Nephron (organoid): ENCODE measurements around the gene ATP2A3.

Experiments used
- H3K27ac Mint-ChIP-seq, 3 experiments: 2 replicates each; pipeline ENCODE4 v1.8.0; 2020; ENCODE audit warnings: mixed read lengths in 3 of 3, mild to moderate bottlenecking in 2 of 3, moderate library complexity in 1 of 3
- H3K27me3 Mint-ChIP-seq: 2 replicates; pipeline ENCODE4 v1.8.0; 2021; ENCODE audit warnings: low read depth, mild to moderate bottlenecking, moderate library complexity, mixed read lengths
- H3K36me3 Mint-ChIP-seq: 2 replicates; pipeline ENCODE4 v1.8.0; 2020; ENCODE audit warnings: low read depth, mixed read lengths
- H3K4me1 Mint-ChIP-seq: 2 replicates; pipeline ENCODE4 v1.8.0; 2020; ENCODE audit warnings: mixed read lengths
- H3K4me3 Mint-ChIP-seq, 3 experiments: 2 replicates each; pipeline ENCODE4 v1.8.0; 2020; ENCODE audit warnings: mild to moderate bottlenecking in 3 of 3, mixed read lengths in 3 of 3, moderate library complexity in 2 of 3
- H3K9me3 Mint-ChIP-seq: 2 replicates; pipeline ENCODE4 v1.8.0; 2020; ENCODE audit warnings: mixed read lengths
- CTCF ChIP-seq, 3 experiments: fragments of 200-600 bp; sonication (generic); IDR thresholded peaks; one replicate each; pipeline ENCODE4 v1.5.0; 2021; ENCODE audit warnings: antibody characterized with exemption in 3 of 3; ENCODE audit not compliant: unreplicated experiment in 3 of 3

Gene ATP2A3

GRCh38 chr17:3914312-3914670 lies 49.9 kb downstream of the ATP2A3 start:
- Mint-ChIP-seq H3K36me3 (no peaks in the 10 kb centered on the region), H3K9me3 (no peaks in the 10 kb centered on the region), H3K4me1 (peaks cover 14% of the 10 kb centered on the region), H3K27ac (peak overlapping the region in 1 of 3 experiments; percentile 69), H3K4me3 (no peak overlapping the region), H3K27me3 (peaks cover 10% of the 10 kb centered on the region)
- no peak for TF ChIP-seq CTCF (IDR thresholded peaks at IDR 0.05; ENCODE audit: unreplicated experiment in 3 of 3)

GRCh38 chr17:3913531-3914311 lies 50.5 kb downstream of the ATP2A3 start:
- Mint-ChIP-seq H3K9me3 (no peaks in the 10 kb centered on the region), H3K27me3 (peaks cover 10% of the 10 kb centered on the region), H3K4me1 (peaks cover 14% of the 10 kb centered on the region), H3K4me3 (no peak overlapping the region), H3K27ac (peak overlapping the region in 1 of 3 experiments; percentile 69), H3K36me3 (no peaks in the 10 kb centered on the region)
- TF ChIP-seq CTCF (IDR thresholded peaks at IDR 0.05; ENCODE audit: unreplicated experiment in 3 of 3), result peak; percentile 93 to 97 (median 96)

GRCh38 chr17:3912827-3913226 lies 51.4 kb downstream of the ATP2A3 start:
- Mint-ChIP-seq H3K4me1 (peaks cover 11% of the 10 kb centered on the region), H3K9me3 (no peaks in the 10 kb centered on the region), H3K27me3 (peaks cover 10% of the 10 kb centered on the region), H3K27ac (no peak overlapping the region), H3K36me3 (no peaks in the 10 kb centered on the region), H3K4me3 (no peak overlapping the region)
- TF ChIP-seq CTCF (IDR thresholded peaks at IDR 0.05; ENCODE audit: unreplicated experiment in 3 of 3), result no peak

GRCh38 chr17:3911271-3912053 lies 52.8 kb downstream of the ATP2A3 start:
- no peak for TF ChIP-seq CTCF (IDR thresholded peaks at IDR 0.05; ENCODE audit: unreplicated experiment in 3 of 3)
- Mint-ChIP-seq H3K27ac (peak overlapping the region in 2 of 3 experiments; percentile 45 to 73), H3K9me3 (no peaks in the 10 kb centered on the region), H3K4me3 (no peak overlapping the region), H3K36me3 (no peaks in the 10 kb centered on the region), H3K27me3 (peaks cover 10% of the 10 kb centered on the region), H3K4me1 (peaks cover 11% of the 10 kb centered on the region)

- TF ChIP-seq CTCF (IDR thresholded peaks at IDR 0.05; ENCODE audit: unreplicated experiment in 3 of 3), result no peak
- Mint-ChIP-seq H3K4me1 (peaks cover 11% of the 10 kb centered on the region), H3K27ac (peak overlapping the region in 1 of 3 experiments; percentile 45), H3K9me3 (no peaks in the 10 kb centered on the region), H3K4me3 (no peak overlapping the region), H3K27me3 (peaks cover 10% of the 10 kb centered on the region), H3K36me3 (no peaks in the 10 kb centered on the region)
These were observed 53.6 kb downstream of the ATP2A3 start for GRCh38 chr17:3910420-3911270.
